ENCODE measurements around the gene NOX3. TPM values are rescaled to one million over a fixed set of nuclear protein-coding genes. Genes with fewer than 3 reads are reported as not detected.

The NOX3 gene
- total RNA-seq, 1 donor from 2014 or later, result not detected

DNA sequence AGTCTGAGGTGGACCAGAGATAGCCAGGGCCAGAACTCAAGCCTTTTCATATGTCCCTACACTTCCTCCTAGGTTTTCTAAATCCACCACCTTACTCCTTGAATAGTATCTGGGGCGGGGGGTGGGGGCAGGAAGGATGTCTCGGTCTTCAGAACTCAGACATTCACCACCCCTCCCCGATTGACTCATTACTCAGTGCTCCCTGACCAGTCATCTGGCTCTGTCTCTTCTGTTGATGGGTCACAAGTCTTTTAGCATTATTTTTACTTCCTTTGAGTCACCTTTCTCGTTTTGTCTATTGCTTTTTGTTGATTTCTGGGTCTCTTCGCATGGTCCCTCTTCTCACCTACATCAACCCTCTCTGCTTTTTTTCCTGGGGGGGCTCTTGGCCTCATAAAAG lies 23.3 kb downstream of the NOX3 start:
- H3K4me3 Mint-ChIP-seq, result no peak overlapping the region
- H3K36me3 Mint-ChIP-seq (ENCODE audit: low read depth), result no peaks in the 10 kb centered on the region
- TF ChIP-seq, protein P1, sequence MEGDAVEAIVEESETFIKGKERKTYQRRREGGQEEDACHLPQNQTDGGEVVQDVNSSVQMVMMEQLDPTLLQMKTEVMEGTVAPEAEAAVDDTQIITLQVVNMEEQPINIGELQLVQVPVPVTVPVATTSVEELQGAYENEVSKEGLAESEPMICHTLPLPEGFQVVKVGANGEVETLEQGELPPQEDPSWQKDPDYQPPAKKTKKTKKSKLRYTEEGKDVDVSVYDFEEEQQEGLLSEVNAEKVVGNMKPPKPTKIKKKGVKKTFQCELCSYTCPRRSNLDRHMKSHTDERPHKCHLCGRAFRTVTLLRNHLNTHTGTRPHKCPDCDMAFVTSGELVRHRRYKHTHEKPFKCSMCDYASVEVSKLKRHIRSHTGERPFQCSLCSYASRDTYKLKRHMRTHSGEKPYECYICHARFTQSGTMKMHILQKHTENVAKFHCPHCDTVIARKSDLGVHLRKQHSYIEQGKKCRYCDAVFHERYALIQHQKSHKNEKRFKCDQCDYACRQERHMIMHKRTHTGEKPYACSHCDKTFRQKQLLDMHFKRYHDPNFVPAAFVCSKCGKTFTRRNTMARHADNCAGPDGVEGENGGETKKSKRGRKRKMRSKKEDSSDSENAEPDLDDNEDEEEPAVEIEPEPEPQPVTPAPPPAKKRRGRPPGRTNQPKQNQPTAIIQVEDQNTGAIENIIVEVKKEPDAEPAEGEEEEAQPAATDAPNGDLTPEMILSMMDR (IDR thresholded peaks at IDR 0.05), result no peak
- H3K9me3 Mint-ChIP-seq, result no peaks in the 10 kb centered on the region
- H3K27me3 Mint-ChIP-seq, result no peaks in the 10 kb centered on the region
- ChIA-PET CTCF (no interaction called here), POLR2A (no interaction called here)
- no peaks in the 10 kb centered on the region for H3K4me1 Mint-ChIP-seq
- no peak overlapping the region for H3K27ac Mint-ChIP-seq
- ATAC-seq (ENCODE audit: low read depth) (no peak), DNase-seq (no peak)
- intact Hi-C loops (cut with micrococcal nuclease), result no loop called here

DNA sequence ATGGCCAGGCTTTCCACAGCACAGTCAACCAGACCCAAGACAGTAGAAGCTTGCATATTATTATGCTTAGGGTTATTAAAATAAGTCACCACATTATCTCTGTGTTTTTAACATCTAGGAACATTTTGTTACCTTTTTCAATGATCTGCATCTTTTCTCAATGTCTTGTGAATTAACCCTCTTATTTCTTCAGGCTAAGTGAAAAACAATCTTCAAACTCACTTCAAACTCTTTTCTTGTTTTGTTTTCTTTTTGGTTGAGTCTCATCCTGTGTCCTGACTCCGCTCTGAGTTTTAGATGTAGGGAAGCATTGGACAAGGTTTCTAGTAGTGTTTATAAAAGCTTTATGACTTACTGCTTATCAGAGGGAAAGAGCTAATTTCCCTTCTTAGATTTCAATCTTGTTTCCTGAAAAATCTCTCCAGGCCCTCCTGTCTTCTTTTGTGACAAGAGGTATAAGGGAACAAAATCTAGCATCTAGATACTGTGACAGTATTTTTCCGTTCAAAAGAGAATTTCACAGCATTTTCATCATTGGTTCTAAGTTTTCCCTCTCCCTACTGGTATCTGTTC lies 26.2 kb downstream of the NOX3 start:
- no peaks in the 10 kb centered on the region for H3K27me3 Mint-ChIP-seq
- TF ChIP-seq, protein P1 (IDR thresholded peaks at IDR 0.05), result no peak
- no peaks in the 10 kb centered on the region for H3K36me3 Mint-ChIP-seq (ENCODE audit: low read depth)
- ATAC-seq (ENCODE audit: low read depth), result no peak
- DNase-seq, result no peak
- intact Hi-C loops (cut with micrococcal nuclease), result no loop called here
- no peak overlapping the region for H3K27ac Mint-ChIP-seq
- H3K9me3 Mint-ChIP-seq, result no peaks in the 10 kb centered on the region
- ChIA-PET POLR2A (no interaction called here), CTCF (no interaction called here)
- no peaks in the 10 kb centered on the region for H3K4me1 Mint-ChIP-seq
- H3K4me3 Mint-ChIP-seq, result no peak overlapping the region

DNA sequence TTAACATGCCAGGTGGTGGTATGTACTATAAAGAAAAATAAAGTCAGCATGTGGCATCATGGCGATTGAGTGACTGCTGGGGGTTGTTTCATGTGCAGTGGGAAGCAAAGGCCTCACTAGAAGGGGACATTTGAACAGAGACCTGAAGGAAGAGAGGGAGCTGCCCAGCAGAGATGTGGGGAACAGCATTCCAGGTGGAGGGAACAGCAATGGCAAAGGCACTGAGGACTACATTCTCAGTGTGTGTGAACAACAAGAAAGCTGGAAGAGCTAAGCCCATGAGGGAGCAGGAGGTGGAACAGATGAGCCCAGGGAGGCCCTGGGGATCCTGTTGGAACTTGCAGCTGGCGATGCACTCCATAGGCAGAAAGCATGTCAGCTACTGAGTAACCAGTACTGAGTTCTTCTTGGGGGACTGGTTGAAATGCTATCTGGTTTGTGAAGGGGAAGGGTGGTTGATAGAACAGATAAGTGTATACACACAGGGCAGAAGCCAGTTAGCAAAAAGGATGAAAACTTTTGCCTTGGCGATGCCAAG lies 29.2 kb downstream of the NOX3 start:
- H3K4me1 Mint-ChIP-seq, result peaks cover 5% of the 10 kb centered on the region
- H3K9me3 Mint-ChIP-seq, result no peaks in the 10 kb centered on the region
- ATAC-seq (ENCODE audit: low read depth), result no peak
- H3K27me3 Mint-ChIP-seq, result no peaks in the 10 kb centered on the region
- ChIA-PET POLR2A (no interaction called here), CTCF (no interaction called here)
- TF ChIP-seq, protein P1 (IDR thresholded peaks at IDR 0.05), result no peak
- no peak overlapping the region for H3K27ac Mint-ChIP-seq
- intact Hi-C loops (cut with micrococcal nuclease), result no loop called here
- DNase-seq, result no peak
- H3K36me3 Mint-ChIP-seq (ENCODE audit: low read depth), result no peaks in the 10 kb centered on the region
- H3K4me3 Mint-ChIP-seq, result no peak overlapping the region

DNA sequence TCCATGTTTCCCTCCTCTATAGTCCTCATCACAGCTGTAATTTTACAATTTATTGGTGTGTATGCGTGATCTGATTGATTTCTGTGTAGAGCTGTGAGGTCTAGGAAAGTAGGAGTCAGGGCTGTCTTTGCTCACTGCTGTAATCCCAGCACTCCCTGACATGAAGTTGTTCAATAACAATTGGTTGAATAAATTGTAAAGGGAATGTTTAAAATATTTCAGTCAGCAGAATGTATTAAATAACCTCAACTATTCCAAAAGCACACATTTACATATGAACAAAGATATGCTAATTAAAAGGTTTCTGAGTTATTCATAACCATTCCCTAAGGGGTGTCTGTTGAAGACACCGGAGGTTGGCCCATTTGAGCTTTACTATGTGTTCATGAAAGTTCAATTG lies 31.5 kb downstream of the NOX3 start:
- Mint-ChIP-seq H3K9me3 (no peaks in the 10 kb centered on the region), H3K27ac (no peak overlapping the region), H3K4me1 (peaks cover 25% of the 10 kb centered on the region), H3K36me3 (ENCODE audit: low read depth) (no peaks in the 10 kb centered on the region), H3K4me3 (no peak overlapping the region), H3K27me3 (no peaks in the 10 kb centered on the region)
- POLR2A ChIA-PET, result no interaction called here
- no peak for DNase-seq
- ATAC-seq (ENCODE audit: low read depth), result no peak
- TF ChIP-seq, protein P1 (IDR thresholded peaks at IDR 0.05), result no peak
- CTCF ChIA-PET, result no interaction called here
- intact Hi-C loops (cut with micrococcal nuclease), result no loop called here

DNA sequence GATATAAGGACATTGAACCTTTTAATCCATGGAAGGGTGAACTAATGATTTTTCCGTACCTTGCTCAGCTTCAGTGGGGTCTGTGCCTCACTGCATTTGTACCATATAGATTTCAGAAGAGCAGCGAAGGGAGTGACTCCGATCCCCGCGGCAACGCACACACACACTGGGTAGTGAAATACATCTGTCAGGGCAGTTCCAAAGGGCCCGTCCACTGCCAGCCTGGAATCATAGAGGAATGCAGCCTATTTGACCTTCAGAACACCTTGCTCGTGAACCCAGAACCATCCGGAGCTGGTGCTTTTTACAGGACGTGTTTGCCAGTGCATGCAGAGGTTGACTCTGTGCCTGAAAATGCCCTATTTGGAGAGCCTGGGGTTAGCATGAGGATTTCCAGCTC lies 33.0 kb downstream of the NOX3 start:
- POLR2A ChIA-PET, result no interaction called here
- TF ChIP-seq, protein P1 (IDR thresholded peaks at IDR 0.05), result no peak
- DNase-seq (no peak), ATAC-seq (ENCODE audit: low read depth) (no peak)
- H3K9me3 Mint-ChIP-seq, result no peaks in the 10 kb centered on the region
- CTCF ChIA-PET, result no interaction called here
- peaks cover 40% of the 10 kb centered on the region for H3K4me1 Mint-ChIP-seq
- H3K4me3 Mint-ChIP-seq, result no peak overlapping the region
- no peaks in the 10 kb centered on the region for H3K27me3 Mint-ChIP-seq
- intact Hi-C loops (cut with micrococcal nuclease), result no loop called here
- H3K36me3 Mint-ChIP-seq (ENCODE audit: low read depth), result no peaks in the 10 kb centered on the region
- H3K27ac Mint-ChIP-seq, result no peak overlapping the region
